HG03039 (cell line): ENCODE results near the gene PRLHR.
"Not testable (repeated sequence)": the region's sequence is repeated elsewhere in the genome, so short reads cannot be mapped to it uniquely, and the experiment has no call there.

Source experiments
- ATAC-seq: cut with Tn5 transposase; IDR thresholded peaks from one replicate; pipeline ENCODE4 v1.9.1; 2021; ENCODE audit warnings: mild to moderate bottlenecking, moderate library complexity; ENCODE audit not compliant: unreplicated experiment

The PRLHR gene

GRCh38 chr10:118595598-118596425 is at the start of gene PRLHR:
PRLHR (minus strand) TSS chr10:118595648; CDS start chr10:118595244, 404 bp downstream.
- no peak for ATAC-seq

GRCh38 chr10:118642228-118642627 is 46.8 kb upstream of the PRLHR start:
- ATAC-seq = no peak

- no peak for ATAC-seq
These were observed 43.2 kb upstream of the PRLHR start for GRCh38 chr10:118638680-118639079.

- no peak for ATAC-seq
These were observed 40.4 kb upstream of the PRLHR start for GRCh38 chr10:118635674-118636402.

GRCh38 chr10:118633786-118634185 is 38.3 kb upstream of the PRLHR start:
- no peak for ATAC-seq

GRCh38 chr10:118629211-118629610 is 33.8 kb upstream of the PRLHR start:
- ATAC-seq = no peak

- ATAC-seq = no peak
These were observed 32.9 kb upstream of the PRLHR start for GRCh38 chr10:118628397-118628796.

GRCh38 chr10:118626953-118627352 is 31.5 kb upstream of the PRLHR start:
- no peak for ATAC-seq

- ATAC-seq = no peak
These were observed 30.1 kb upstream of the PRLHR start for GRCh38 chr10:118625504-118625903.

GRCh38 chr10:118624747-118625146 is 29.3 kb upstream of the PRLHR start:
- ATAC-seq = no peak

GRCh38 chr10:118621304-118621942 is 26.0 kb upstream of the PRLHR start:
- no peak for ATAC-seq

- ATAC-seq = not testable (repeated sequence)
These were observed 18.4 kb upstream of the PRLHR start for GRCh38 chr10:118613863-118614262.

GRCh38 chr10:118610577-118610976 is 15.1 kb upstream of the PRLHR start:
- no peak for ATAC-seq

GRCh38 chr10:118607768-118608354 is 12.4 kb upstream of the PRLHR start:
- no peak for ATAC-seq

GRCh38 chr10:118605694-118606093 is 10.2 kb upstream of the PRLHR start:
- no peak for ATAC-seq

- ATAC-seq = no peak
These were observed 1.1 kb upstream of the PRLHR start for GRCh38 chr10:118596426-118597124.

- ATAC-seq = no peak
These were observed 406 bp downstream of the PRLHR start for GRCh38 chr10:118595064-118595420.

GRCh38 chr10:118594392-118595063 is 920 bp downstream of the PRLHR start:
- no peak for ATAC-seq

GRCh38 chr10:118592675-118593330 is 2.6 kb downstream of the PRLHR start:
- no peak for ATAC-seq

- ATAC-seq = no peak
These were observed 5.1 kb downstream of the PRLHR start for GRCh38 chr10:118590334-118590733.
